Fibroblast of lung (primary cell): ENCODE results near the gene EFR3B. TPM values are rescaled to one million over a fixed set of nuclear protein-coding genes. Genes with fewer than 3 reads are reported as not detected.

Source experiments
- DNase-seq, 2 donors: peaks; one replicate each; pipeline versions ENCODE4 v3.0.0 to v3.0.0-alpha.2; 2010; ENCODE audit warnings: low read depth in 2 of 2
- H2AFZ ChIP-seq: 2 replicates; pipeline ENCODE4 v1.5.1; 2012; ENCODE audit warnings: low read length, control low read depth, inconsistent platforms
- H3K27ac ChIP-seq: 2 replicates; pipeline ENCODE4 v1.5.1; 2011; ENCODE audit warnings: low read length, control low read depth; ENCODE audit not compliant: insufficient read depth
- H3K27me3 ChIP-seq: 2 replicates; pipeline ENCODE4 v1.5.1; 2011; ENCODE audit warnings: mild to moderate bottlenecking, low read length; ENCODE audit not compliant: control insufficient read depth, insufficient read depth
- H3K36me3 ChIP-seq: 2 replicates; pipeline ENCODE4 v1.5.1; 2011; ENCODE audit warnings: low read length; ENCODE audit not compliant: control insufficient read depth, insufficient read depth
- H3K4me1 ChIP-seq: 2 replicates; pipeline ENCODE4 v1.5.1; 2011; ENCODE audit warnings: low read length; ENCODE audit not compliant: control insufficient read depth, insufficient read depth; ENCODE audit errors: extremely low read depth
- H3K4me2 ChIP-seq: 2 replicates; pipeline ENCODE4 v1.5.1; 2011; ENCODE audit warnings: low read length, control low read depth; ENCODE audit not compliant: insufficient read depth; ENCODE audit errors: extremely low read depth
- H3K4me3 ChIP-seq, 4 experiments: fragments of 200-600 bp in 1 of 4; sonication (generic) in 1 of 4; replicated peaks in 1 of 4; 2 replicates each; pipeline ENCODE4 v1.5.1; 2011 to 2016; ENCODE audit warnings: low read length in 4 of 4, low read depth in 3 of 4, mild to moderate bottlenecking in 3 of 4, control low read depth in 2 of 4, inconsistent platforms in 1 of 4, mixed read lengths in 1 of 4; ENCODE audit not compliant: insufficient read depth in 1 of 4; ENCODE audit errors: control extremely low read depth in 1 of 4
- H3K79me2 ChIP-seq: 2 replicates; pipeline ENCODE4 v1.5.1; 2012; ENCODE audit warnings: mild to moderate bottlenecking, low read length, inconsistent platforms; ENCODE audit not compliant: control insufficient read depth, insufficient read depth
- H3K9ac ChIP-seq: 2 replicates; pipeline ENCODE4 v1.5.1; 2011; ENCODE audit warnings: mild to moderate bottlenecking, low read length, control low read depth; ENCODE audit not compliant: insufficient read depth
- H3K9me3 ChIP-seq: 2 replicates; pipeline ENCODE4 v1.5.1; 2012; ENCODE audit warnings: low read depth, low read length; ENCODE audit not compliant: control insufficient read depth, insufficient read depth
- H4K20me1 ChIP-seq: 2 replicates; pipeline ENCODE4 v1.5.1; 2011; ENCODE audit warnings: low read length; ENCODE audit not compliant: control insufficient read depth, insufficient read depth; ENCODE audit errors: extremely low read depth
- EZH2 ChIP-seq: IDR thresholded peaks from 2 replicates; pipeline ENCODE4 v1.5.1; 2012; ENCODE audit warnings: low read length, control low read depth, mild to moderate bottlenecking; ENCODE audit errors: missing control alignments
- polyA plus RNA-seq, 2 donors: library from polyadenylated mRNA; depleted of rRNA in 1 of 2; stranded (reverse) in 1 of 2; unstranded in 1 of 2; fragments of >200 nt; gene quantifications; 2 replicates each; pipeline ENCODE4 v1.2.1, GENCODE V29; 2011 to 2012; ENCODE audit warnings: missing spikeins in 1 of 2
- total RNA-seq: library from RNA; depleted of rRNA; stranded (reverse); fragments of >200 nt; gene quantifications from 2 replicates; pipeline ENCODE4 v1.2.1, GENCODE V29; 2014
- TF ChIP-seq, protein P1 (sequence below), 2 donors: IDR thresholded peaks in 1 of 2; conservative IDR thresholded peaks in 1 of 2; 1 replicate in 1 of 2; 2 replicates in 1 of 2; pipeline ENCODE4 v1.5.1; 2011 to 2012; ENCODE audit warnings: low read length in 2 of 2, control low read depth in 1 of 2, inconsistent platforms in 1 of 2, low read depth in 1 of 2, mild to moderate bottlenecking in 1 of 2

The EFR3B gene
- total and polyA plus RNA-seq, 2 donors (not counting 1 experiment from before 2014, with no cell fraction given): 0.03 to 0.50 TPM

DNA sequence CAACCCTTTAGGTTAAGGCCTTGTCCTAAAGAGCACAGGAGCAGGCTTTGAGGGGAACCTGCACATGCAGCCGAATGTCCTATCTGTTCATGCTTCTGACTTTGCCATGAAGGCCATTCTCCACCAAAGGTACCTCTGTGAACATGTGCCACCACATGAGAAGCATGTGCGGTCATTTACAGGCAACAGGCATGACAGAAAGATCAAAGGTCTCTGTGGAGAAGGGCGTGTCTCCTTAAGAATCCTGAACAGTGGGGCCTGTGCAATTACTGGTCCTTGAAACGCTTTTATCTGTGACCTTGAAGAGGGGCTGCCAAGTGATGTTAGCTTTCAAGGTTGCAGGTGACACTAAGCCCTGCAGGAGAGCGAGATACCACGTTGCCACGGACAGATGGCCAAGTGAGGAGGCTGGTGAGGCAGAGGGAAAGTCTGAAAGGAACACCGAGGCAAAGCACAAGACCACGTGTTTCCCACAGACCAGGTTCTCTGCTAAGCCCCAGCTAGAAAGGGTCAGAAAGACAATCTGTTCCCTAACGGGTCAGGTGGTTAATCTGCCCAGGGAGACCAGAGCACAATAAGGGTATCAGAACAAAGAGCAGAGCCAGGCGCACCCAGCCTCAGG, 146.0 kb downstream of the EFR3B start:
- no peaks in the 10 kb centered on the region for H3K27me3 ChIP-seq
- no peak overlapping the region for H3K27ac ChIP-seq
- no peaks in the 10 kb centered on the region for H3K79me2 ChIP-seq
- no peak overlapping the region for H3K4me3 ChIP-seq
- H4K20me1 ChIP-seq: no peaks in the 10 kb centered on the region
- H3K4me2 ChIP-seq: no peak overlapping the region
- H3K4me1 ChIP-seq: no peaks in the 10 kb centered on the region
- H2AFZ ChIP-seq: no peak overlapping the region
- no peaks in the 10 kb centered on the region for H3K9me3 ChIP-seq
- no peak for DNase-seq
- TF ChIP-seq EZH2: no peak
- TF ChIP-seq, protein P1, sequence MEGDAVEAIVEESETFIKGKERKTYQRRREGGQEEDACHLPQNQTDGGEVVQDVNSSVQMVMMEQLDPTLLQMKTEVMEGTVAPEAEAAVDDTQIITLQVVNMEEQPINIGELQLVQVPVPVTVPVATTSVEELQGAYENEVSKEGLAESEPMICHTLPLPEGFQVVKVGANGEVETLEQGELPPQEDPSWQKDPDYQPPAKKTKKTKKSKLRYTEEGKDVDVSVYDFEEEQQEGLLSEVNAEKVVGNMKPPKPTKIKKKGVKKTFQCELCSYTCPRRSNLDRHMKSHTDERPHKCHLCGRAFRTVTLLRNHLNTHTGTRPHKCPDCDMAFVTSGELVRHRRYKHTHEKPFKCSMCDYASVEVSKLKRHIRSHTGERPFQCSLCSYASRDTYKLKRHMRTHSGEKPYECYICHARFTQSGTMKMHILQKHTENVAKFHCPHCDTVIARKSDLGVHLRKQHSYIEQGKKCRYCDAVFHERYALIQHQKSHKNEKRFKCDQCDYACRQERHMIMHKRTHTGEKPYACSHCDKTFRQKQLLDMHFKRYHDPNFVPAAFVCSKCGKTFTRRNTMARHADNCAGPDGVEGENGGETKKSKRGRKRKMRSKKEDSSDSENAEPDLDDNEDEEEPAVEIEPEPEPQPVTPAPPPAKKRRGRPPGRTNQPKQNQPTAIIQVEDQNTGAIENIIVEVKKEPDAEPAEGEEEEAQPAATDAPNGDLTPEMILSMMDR (conservative IDR thresholded peaks at IDR 0.05 in 1 of 2, IDR thresholded peaks at IDR 0.05 in 1 of 2; ENCODE audit: low read depth in 1 of 2, low read length in 2 of 2): no peak
- H3K9ac ChIP-seq: no peak overlapping the region
- no peaks in the 10 kb centered on the region for H3K36me3 ChIP-seq

DNA sequence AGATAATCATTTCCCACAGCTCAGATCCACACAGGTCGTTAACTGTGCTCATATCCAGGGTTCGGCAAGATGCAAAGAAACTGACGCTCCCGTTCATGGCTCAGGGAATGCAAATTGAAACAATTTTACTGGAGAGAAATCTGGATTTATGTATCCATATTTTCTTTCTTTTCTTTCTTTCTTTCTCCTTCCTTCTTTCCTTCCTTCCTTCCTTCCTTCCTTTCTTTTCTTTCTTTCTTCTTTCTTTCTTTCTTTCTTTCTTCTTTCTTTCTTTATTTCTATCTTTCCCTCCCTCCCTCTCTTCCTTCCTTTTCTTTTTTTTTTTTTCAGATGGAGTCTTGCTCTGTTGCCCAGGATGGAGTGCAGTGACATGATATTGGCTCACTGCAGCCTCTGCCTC, 146.5 kb downstream of the EFR3B start:
- H3K27ac ChIP-seq: no peak overlapping the region

DNA sequence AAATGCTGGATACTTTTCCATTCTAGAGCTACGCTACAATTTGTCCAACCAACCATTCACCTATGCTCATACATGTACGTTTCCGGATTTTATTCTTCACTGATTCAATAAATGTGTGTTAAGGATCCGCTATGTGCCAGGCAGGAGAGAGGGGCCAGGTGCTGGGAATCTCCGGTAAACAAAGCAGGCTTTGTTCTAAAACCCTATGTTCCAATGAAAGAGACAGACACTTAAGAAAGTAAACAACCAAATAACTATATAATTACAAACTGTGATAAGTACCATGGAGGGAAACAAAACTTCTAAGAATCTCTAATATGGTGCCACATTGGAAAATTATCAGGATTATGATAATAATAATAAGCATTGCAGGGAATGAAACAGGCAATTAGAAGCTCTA, 148.7 kb downstream of the EFR3B start:
- H3K9ac ChIP-seq: no peak overlapping the region
- no peaks in the 10 kb centered on the region for H3K36me3 ChIP-seq
- H2AFZ ChIP-seq: no peak overlapping the region
- H4K20me1 ChIP-seq: no peaks in the 10 kb centered on the region
- no peaks in the 10 kb centered on the region for H3K9me3 ChIP-seq
- no peak overlapping the region for H3K4me2 ChIP-seq
- TF ChIP-seq, protein P1 (conservative IDR thresholded peaks at IDR 0.05 in 1 of 2, IDR thresholded peaks at IDR 0.05 in 1 of 2; ENCODE audit: low read depth in 1 of 2, low read length in 2 of 2): no peak
- no peak for TF ChIP-seq EZH2
- no peak overlapping the region for H3K27ac ChIP-seq
- no peak for DNase-seq
- no peaks in the 10 kb centered on the region for H3K79me2 ChIP-seq
- H3K4me3 ChIP-seq: no peak overlapping the region
- no peaks in the 10 kb centered on the region for H3K4me1 ChIP-seq
- H3K27me3 ChIP-seq: no peaks in the 10 kb centered on the region

More for the DNA sequence above, 146.5 kb downstream of the EFR3B start:
- TF ChIP-seq EZH2: no peak
- TF ChIP-seq, protein P1 (conservative IDR thresholded peaks at IDR 0.05 in 1 of 2, IDR thresholded peaks at IDR 0.05 in 1 of 2; ENCODE audit: low read depth in 1 of 2, low read length in 2 of 2): no peak
- Histone ChIP-seq H3K4me3 (no peak overlapping the region), H3K4me2 (no peak overlapping the region), H3K36me3 (no peaks in the 10 kb centered on the region), H3K9ac (no peak overlapping the region), H3K9me3 (no peaks in the 10 kb centered on the region), H3K27me3 (no peaks in the 10 kb centered on the region), H2AFZ (no peak overlapping the region), H4K20me1 (no peaks in the 10 kb centered on the region), H3K79me2 (no peaks in the 10 kb centered on the region), H3K4me1 (no peaks in the 10 kb centered on the region)
- no peak for DNase-seq
